NCI-H774 (cell line): ENCODE results near the gene ASCL3.
A peak's percentile ranks its signal among the peaks of the same experiment; 100 is the strongest.
"Not testable (repeated sequence)": the region's sequence is repeated elsewhere in the genome, so short reads cannot be mapped to it uniquely, and the experiment has no call there.

Source experiments
- DNase-seq: peaks from one replicate; lab custom pipeline; 2025; lab: John Stamatoyannopoulos, UW

The ASCL3 gene

GRCh38 chr11:8947230-8947943 lies 4.6 kb upstream of the ASCL3 start:
- no peak for DNase-seq

- DNase-seq: no peak
Observed at GRCh38 chr11:8941341-8942103, 1.3 kb downstream of the ASCL3 start.

DNA sequence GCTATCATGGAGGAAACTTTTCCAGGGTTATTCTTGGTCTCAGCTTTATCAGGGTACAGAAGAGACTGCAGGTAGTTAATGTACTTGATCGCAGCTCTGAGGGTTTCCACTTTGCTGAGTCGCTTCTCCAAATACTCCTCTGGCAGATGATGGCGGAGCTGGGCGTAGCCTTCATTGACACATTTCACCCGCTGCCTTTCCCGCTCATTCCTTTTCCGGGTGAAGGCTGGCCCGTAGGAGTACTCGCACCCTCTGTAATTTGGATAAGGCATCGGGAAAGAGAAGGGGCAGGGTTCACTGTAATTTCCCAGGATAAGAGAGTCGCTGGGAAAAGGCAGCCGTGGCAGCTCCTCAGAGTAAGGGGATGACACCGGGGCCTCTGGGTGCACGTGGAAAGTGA lies 5.2 kb downstream of the ASCL3 start:
- DNase-seq: no peak

DNA sequence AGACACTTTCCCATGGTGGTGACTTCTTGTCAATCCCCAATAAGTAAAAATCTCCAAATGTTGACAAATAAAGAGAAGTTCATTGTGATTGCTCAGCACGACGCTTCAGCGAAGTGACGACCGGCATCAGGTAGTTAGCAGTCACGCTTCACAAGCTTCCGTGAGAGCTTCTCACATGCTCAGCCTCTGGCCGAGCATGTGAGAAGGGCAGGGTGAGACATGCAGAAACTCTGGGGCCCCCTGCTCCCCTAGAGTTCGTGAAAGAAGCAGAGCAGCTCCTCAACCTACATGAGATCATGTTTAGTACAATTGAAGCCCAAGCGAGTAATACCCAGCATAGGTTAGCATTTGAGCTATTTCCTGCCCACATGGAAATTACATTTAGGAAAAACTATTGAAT lies 5.7 kb downstream of the ASCL3 start:
- DNase-seq: no peak

DNA sequence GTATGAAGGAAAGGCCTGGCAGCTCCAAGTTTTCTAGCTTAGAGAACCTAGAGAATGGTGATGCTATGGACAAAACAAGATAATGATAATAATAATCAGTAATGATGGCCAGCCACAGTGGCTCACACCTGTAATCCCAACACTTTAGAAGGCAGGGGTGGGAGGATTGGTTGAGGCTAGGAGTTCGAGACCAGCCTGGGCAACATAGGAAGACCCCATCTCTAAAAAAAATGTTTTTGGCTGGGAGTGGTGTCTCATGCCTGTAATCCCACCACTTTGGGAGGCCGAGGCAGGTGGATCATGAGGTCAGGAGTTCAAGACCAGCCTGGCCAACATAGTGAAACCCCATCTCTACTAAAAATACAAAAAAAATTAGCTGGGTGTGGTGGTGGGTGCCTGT lies 7.0 kb downstream of the ASCL3 start:
- not testable (repeated sequence) for DNase-seq

- no peak for DNase-seq
Observed at GRCh38 chr11:8934742-8935488, 7.9 kb downstream of the ASCL3 start.

- DNase-seq: no peak
Observed at GRCh38 chr11:8933931-8934330, 8.9 kb downstream of the ASCL3 start.

- no peak for DNase-seq
Observed at GRCh38 chr11:8932564-8933180, 10.1 kb downstream of the ASCL3 start, which contains the start of gene C11orf16. Gene C11orf16 (minus strand): TSS chr11:8932947. CDS start chr11:8932308, 639 bp downstream.

DNA sequence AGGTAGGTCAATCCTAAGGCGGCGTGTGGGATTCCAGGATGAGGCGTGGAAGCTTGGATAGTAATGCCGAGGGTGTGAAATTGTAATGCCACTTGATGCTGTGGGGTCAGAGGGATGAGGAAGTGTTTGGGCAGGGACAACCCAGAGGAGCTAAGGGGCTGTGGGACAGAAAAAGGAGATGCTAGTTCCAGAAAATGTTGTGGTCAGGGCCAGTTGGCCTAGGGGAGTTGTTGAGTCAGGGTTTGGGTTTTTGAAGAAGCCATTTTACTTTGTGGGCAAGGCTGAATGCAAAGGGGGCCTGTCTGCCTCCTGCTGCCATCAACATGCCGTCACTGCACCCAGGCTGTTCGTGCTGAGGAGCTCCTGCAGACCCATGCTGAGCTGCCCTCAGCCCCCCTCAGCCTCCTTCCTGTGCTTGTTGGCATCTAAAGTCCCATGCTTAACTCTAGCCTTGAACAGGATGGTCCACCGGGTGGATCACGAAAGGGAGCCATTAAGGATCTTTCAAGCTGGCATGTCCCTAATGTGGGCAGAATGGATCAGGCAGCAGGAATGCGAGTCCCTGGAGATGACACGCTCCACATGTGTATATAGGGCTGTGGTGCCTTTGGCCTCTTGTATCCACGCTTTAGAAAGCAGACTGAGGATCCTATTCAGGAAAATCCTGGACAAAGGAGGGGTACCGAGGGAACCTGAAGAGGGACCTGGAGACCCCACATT lies 12.2 kb downstream of the ASCL3 start:
- DNase-seq: no peak

DNA sequence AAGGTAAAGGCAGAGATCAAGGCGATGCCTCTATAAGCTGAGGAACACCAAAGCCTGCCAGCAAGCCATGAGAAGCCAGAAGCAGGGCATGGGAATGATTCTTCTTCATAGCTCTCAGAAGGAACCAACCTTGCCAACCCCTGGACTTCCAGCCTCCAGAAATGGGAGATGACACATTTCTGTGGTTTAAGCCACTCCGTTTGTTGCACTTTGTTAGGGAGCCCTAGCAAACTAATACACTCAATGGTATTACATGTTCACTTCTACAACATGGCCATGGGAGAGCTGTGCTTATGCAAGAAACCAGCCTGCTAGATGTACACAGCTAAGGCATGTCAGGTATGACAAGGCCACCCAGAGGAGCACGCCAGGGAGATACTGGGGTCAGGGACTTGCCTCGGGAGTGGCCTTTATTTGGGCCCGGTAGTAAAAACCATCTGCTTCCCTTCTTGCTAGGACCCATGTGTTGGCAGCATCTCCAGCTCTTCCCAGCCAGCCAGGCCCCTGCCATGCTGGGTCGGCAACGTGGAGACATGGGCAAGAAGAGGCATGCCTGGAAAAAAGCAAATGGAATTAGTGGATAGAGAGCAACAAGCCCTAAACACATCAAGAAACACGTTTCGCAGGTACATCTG lies 13.7 kb downstream of the ASCL3 start:
- DNase-seq: no peak

DNA sequence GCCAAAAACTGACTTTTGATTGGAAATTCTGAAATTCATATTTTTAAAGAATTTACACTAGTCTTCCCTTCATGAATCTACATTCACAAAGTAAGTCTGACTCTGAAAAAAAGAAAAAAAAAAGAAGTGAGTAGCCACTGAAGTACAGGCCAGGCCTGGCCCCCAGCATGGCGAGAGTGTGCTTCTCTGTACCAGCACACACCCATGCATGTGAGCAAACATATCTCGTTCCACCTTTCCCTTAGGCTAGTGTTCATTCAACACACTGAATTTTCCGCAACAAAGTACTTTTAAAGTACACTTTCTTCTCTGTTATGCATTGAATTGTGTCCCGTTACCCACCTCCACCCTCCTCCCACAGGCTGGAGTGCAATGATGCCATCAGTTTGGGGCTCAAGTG lies 14.6 kb downstream of the ASCL3 start:
- no peak for DNase-seq

GRCh38 chr11:8927233-8927632 lies 15.6 kb downstream of the ASCL3 start:
- DNase-seq: no peak

- no peak for DNase-seq
Observed at GRCh38 chr11:8926236-8926635, 16.6 kb downstream of the ASCL3 start.

GRCh38 chr11:8925711-8926110 lies 17.1 kb downstream of the ASCL3 start:
- no peak for DNase-seq

DNA sequence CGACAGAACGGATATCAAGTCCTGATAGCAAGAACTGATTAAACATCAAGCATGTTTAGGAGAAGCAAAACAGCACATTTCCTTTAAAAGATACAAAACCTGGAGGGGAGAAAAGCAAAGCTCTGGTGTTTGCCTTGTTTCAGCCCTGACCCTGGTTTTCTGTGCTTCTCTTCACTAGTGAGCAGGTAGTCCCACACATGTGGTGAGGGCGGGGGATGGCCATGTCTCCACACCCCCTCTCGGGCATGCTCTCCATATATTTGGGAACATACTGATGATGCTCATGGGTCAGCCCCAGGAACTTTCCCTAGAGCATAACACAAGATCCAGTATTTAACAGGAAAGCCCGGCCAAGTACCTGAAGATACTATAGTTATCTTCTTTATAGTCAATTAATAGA lies 20.1 kb downstream of the ASCL3 start:
- no peak for DNase-seq

GRCh38 chr11:8917157-8917825 lies 25.5 kb downstream of the ASCL3 start:
- no peak for DNase-seq

GRCh38 chr11:8914661-8915018 lies 28.2 kb downstream of the ASCL3 start:
- DNase-seq: no peak

DNA sequence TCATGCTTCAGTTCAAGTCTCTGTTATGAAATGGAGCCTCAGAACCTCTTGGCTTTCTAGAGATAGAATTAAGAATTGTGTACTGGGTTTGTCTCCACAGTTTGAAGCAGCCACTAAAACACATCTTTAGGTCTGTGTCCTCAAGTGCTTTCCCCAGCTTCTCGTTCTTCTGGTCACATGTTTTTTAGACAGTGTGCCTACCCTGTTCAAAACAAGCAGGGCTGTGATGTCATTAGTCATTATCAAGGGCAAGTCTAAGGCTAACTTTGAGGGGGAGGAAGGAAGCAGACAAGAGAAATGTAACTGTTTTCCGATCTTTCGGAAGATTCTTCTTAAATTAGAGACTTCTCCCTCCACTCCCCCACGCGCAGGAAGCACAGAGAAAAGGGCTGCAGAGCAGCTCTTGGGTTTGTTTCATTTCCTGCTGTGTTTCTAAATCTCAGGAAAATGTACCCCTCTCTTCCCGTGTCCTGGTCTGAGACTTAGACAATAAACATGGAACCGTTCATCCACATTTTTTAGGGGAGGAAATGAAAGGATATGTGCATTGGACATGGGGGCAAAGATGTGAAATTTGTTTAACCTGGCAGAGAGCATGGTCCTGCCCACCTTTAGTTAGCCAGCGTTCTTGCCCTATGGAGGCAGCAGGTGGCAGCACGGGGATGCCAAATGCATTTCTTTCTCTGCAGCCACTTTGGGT lies 28.7 kb downstream of the ASCL3 start:
- no peak for DNase-seq

GRCh38 chr11:8911029-8911823 lies 31.6 kb downstream of the ASCL3 start, which contains the start of gene AKIP1:
Gene AKIP1 (plus strand): TSS chr11:8911189. CDS start chr11:8911450, 261 bp downstream.
- DNase-seq: peak; percentile 95
